ENCODE data around the gene PRR35. TPM values are rescaled to one million over a fixed set of nuclear protein-coding genes. Genes with fewer than 3 reads are reported as not detected.

PRR35 gene
- polyA plus RNA-seq, 1 donor from 2014 or later = not detected

DNA sequence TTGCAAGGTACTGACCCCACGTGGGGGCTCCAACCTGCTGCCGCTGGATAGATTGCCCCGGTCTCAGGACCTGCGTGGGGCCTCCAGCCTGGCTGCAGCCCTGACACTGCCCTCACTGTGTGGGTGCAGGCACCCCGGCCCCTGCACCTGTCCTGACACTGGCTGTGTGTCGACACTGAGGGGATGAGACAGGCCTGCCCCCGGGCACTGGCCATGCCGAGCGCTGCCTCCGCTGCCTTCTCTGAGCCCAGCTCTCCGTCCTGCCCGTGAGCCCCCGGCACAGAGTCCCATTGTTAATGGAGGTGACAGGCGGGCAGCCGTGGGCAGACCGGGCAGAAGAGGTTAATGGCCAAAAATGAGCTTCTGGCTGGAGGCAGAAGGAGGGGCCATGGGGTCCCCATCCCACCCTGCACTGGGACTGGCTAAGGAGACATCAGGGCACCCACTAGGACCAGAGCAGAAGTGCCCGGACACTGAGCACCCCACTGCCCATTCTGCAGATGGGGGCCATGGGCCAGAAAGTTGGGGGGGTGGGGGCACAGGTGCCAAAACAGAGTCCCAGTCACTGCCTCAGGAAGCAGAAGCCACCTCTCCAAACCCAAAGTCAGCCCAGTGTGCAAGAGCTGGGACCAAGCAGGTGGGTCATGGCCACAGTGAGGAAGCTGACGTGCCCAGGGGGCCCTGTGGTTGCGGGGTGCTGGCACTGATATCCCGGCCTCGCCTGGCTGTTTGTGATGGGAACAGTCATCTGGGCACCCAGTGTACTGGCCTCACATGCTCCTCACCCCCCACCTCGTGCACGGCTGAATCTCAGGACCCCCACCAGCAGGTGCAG lies 2.5 kb upstream of the PRR35 start:
- no peak overlapping the region for H3K4me2 ChIP-seq (ENCODE audit: low read length)
- H4K20me1 ChIP-seq (ENCODE audit: insufficient read depth) = no peaks in the 10 kb centered on the region
- no peaks in the 10 kb centered on the region for H3F3A ChIP-seq (ENCODE audit: insufficient read depth, low read length, poor library complexity, severe bottlenecking)
- H3K4me3 ChIP-seq (ENCODE audit: low read length) = no peak overlapping the region
- H3K9me2 ChIP-seq (ENCODE audit: insufficient read depth, low read length) = no peaks in the 10 kb centered on the region
- no peak overlapping the region for H3K9ac ChIP-seq (ENCODE audit: low read length)
- no peaks in the 10 kb centered on the region for H3K79me2 ChIP-seq (replicated peaks; ENCODE audit: insufficient read depth, low read length)
- H2AFZ ChIP-seq (ENCODE audit: low read depth, low read length) = no peak overlapping the region
- H3K27me3 ChIP-seq (ENCODE audit: insufficient read depth, low read depth, low read length) = peaks cover 39% of the 10 kb centered on the region
- H3K27ac ChIP-seq (ENCODE audit: low read length) = no peak overlapping the region
- H3K36me3 ChIP-seq (ENCODE audit: insufficient read depth, low read length) = no peaks in the 10 kb centered on the region
- no peaks in the 10 kb centered on the region for H3K9me3 ChIP-seq (ENCODE audit: low read length)
- TF ChIP-seq EZH2 (IDR thresholded peaks at IDR 0.05; ENCODE audit: borderline replicate concordance, insufficient read depth, low read length, poor library complexity, severe bottlenecking) (no peak), SMC3 (conservative IDR thresholded peaks at IDR 0.05; ENCODE audit: poor library complexity) (no peak), MXI1 (conservative IDR thresholded peaks at IDR 0.05; ENCODE audit: poor library complexity, severe bottlenecking) (no peak), POLR2AphosphoS5 (IDR thresholded peaks at IDR 0.05) (no peak), RAD21 (conservative IDR thresholded peaks at IDR 0.05) (no peak), TAF1 (IDR thresholded peaks at IDR 0.05; ENCODE audit: low read depth) (no peak), EP300 (conservative IDR thresholded peaks at IDR 0.05; ENCODE audit: poor library complexity, severe bottlenecking) (no peak)
- TF ChIP-seq, protein P1, sequence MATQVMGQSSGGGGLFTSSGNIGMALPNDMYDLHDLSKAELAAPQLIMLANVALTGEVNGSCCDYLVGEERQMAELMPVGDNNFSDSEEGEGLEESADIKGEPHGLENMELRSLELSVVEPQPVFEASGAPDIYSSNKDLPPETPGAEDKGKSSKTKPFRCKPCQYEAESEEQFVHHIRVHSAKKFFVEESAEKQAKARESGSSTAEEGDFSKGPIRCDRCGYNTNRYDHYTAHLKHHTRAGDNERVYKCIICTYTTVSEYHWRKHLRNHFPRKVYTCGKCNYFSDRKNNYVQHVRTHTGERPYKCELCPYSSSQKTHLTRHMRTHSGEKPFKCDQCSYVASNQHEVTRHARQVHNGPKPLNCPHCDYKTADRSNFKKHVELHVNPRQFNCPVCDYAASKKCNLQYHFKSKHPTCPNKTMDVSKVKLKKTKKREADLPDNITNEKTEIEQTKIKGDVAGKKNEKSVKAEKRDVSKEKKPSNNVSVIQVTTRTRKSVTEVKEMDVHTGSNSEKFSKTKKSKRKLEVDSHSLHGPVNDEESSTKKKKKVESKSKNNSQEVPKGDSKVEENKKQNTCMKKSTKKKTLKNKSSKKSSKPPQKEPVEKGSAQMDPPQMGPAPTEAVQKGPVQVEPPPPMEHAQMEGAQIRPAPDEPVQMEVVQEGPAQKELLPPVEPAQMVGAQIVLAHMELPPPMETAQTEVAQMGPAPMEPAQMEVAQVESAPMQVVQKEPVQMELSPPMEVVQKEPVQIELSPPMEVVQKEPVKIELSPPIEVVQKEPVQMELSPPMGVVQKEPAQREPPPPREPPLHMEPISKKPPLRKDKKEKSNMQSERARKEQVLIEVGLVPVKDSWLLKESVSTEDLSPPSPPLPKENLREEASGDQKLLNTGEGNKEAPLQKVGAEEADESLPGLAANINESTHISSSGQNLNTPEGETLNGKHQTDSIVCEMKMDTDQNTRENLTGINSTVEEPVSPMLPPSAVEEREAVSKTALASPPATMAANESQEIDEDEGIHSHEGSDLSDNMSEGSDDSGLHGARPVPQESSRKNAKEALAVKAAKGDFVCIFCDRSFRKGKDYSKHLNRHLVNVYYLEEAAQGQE (IDR thresholded peaks at IDR 0.05; ENCODE audit: borderline replicate concordance) = no peak
- TF ChIP-seq, protein P2, sequence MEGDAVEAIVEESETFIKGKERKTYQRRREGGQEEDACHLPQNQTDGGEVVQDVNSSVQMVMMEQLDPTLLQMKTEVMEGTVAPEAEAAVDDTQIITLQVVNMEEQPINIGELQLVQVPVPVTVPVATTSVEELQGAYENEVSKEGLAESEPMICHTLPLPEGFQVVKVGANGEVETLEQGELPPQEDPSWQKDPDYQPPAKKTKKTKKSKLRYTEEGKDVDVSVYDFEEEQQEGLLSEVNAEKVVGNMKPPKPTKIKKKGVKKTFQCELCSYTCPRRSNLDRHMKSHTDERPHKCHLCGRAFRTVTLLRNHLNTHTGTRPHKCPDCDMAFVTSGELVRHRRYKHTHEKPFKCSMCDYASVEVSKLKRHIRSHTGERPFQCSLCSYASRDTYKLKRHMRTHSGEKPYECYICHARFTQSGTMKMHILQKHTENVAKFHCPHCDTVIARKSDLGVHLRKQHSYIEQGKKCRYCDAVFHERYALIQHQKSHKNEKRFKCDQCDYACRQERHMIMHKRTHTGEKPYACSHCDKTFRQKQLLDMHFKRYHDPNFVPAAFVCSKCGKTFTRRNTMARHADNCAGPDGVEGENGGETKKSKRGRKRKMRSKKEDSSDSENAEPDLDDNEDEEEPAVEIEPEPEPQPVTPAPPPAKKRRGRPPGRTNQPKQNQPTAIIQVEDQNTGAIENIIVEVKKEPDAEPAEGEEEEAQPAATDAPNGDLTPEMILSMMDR (IDR thresholded peaks at IDR 0.05; ENCODE audit: poor library complexity, severe bottlenecking) = no peak

DNA sequence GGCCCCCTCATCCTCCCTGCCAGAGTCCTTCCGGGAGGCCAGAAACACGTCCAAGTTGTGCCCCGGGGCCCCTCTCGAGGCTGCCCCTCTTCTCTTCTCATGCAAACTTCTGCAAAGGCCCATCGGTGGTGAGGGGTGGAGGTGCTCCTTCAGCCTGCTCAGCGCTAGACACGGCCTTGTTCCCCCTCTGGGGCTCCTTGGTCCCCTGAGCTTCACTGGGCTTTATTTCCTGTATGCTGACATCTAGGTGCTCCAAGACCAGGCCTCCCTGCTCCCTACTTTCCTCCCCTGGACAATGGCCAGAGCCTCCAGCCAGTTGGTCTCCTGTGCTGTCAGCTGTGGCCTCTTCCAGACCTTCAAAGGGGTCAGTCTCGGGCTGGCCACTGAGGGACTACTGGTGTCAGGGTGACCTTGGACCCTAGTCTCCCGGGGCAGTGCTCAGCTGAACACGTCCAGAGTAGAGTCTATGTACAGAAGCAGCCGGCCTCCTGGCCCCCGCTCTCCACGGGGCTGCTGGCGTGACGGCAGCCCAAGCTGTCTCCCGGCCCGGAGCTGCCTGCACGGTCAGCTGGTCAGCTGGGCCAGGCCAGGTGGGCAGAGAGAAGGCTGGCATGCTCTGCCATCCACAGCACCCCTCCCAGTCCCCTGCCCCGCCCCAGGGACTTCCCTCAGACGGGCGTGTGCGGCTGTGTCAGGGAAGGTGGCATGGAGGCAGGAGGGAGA lies 1.7 kb upstream of the PRR35 start:
- Histone ChIP-seq H3K9me3 (ENCODE audit: low read length) (no peaks in the 10 kb centered on the region), H3F3A (ENCODE audit: insufficient read depth, low read length, poor library complexity, severe bottlenecking) (no peaks in the 10 kb centered on the region), H3K27ac (ENCODE audit: low read length) (no peak overlapping the region), H4K20me1 (ENCODE audit: insufficient read depth) (no peaks in the 10 kb centered on the region), H3K36me3 (ENCODE audit: insufficient read depth, low read length) (no peaks in the 10 kb centered on the region), H3K4me2 (ENCODE audit: low read length) (no peak overlapping the region), H3K79me2 (replicated peaks; ENCODE audit: insufficient read depth, low read length) (no peaks in the 10 kb centered on the region), H3K27me3 (ENCODE audit: insufficient read depth, low read depth, low read length) (peaks cover 39% of the 10 kb centered on the region), H3K4me3 (ENCODE audit: low read length) (no peak overlapping the region), H3K9me2 (ENCODE audit: insufficient read depth, low read length) (no peaks in the 10 kb centered on the region), H2AFZ (ENCODE audit: low read depth, low read length) (no peak overlapping the region), H3K9ac (ENCODE audit: low read length) (no peak overlapping the region)
- no peak for TF ChIP-seq EP300 (conservative IDR thresholded peaks at IDR 0.05; ENCODE audit: poor library complexity, severe bottlenecking)
- no peak for TF ChIP-seq MXI1 (conservative IDR thresholded peaks at IDR 0.05; ENCODE audit: poor library complexity, severe bottlenecking)
- TF ChIP-seq, protein P2 (IDR thresholded peaks at IDR 0.05; ENCODE audit: poor library complexity, severe bottlenecking) = no peak
- no peak for TF ChIP-seq RAD21 (conservative IDR thresholded peaks at IDR 0.05)
- TF ChIP-seq, protein P1 (IDR thresholded peaks at IDR 0.05; ENCODE audit: borderline replicate concordance) = no peak
- no peak for TF ChIP-seq SMC3 (conservative IDR thresholded peaks at IDR 0.05; ENCODE audit: poor library complexity)
